Suprapubic skin (tissue), 4 donors: Measurements from ENCODE around the gene NKX6-1. TPM values are rescaled to one million over a fixed set of nuclear protein-coding genes. Genes with fewer than 3 reads are reported as not detected.

Experiments
- DNase-seq, 2 donors: peaks; one replicate each; pipeline ENCODE4 v3.0.0-alpha.2; 2019; ENCODE audit warnings: low spot score in 2 of 2
- H3K27ac ChIP-seq: fragments of 200-600 bp; sonication (generic); one replicate; pipeline ENCODE4 v1.5.1; 2019
- H3K27me3 ChIP-seq: fragments of 200-600 bp; sonication (generic); one replicate; pipeline ENCODE4 v1.5.1; 2019
- H3K36me3 ChIP-seq: fragments of 200-600 bp; sonication (generic); one replicate; pipeline ENCODE4 v1.5.1; 2019
- H3K4me1 ChIP-seq: fragments of 200-600 bp; sonication (generic); one replicate; pipeline ENCODE4 v1.5.1; 2019
- H3K4me3 ChIP-seq: fragments of 200-600 bp; sonication (generic); one replicate; pipeline ENCODE4 v1.5.1; 2019; ENCODE audit warnings: mild to moderate bottlenecking
- H3K9me3 ChIP-seq: fragments of 200-600 bp; sonication (generic); one replicate; pipeline ENCODE4 v1.5.1; 2019
- EP300 ChIP-seq: sonication (generic); formaldehyde crosslinking; IDR thresholded peaks from one replicate; pipeline ENCODE4 v1.6.1; 2017; ENCODE audit warnings: antibody characterized with exemption
- POLR2A ChIP-seq, 2 donors: fragments of 450-650 bp; IDR thresholded peaks; one replicate each; pipeline ENCODE4 v1.6.1; 2017; ENCODE audit warnings: antibody characterized with exemption in 2 of 2, mild to moderate bottlenecking in 2 of 2, moderate library complexity in 2 of 2
- POLR2AphosphoS5 ChIP-seq, 3 donors: sonication (generic); formaldehyde crosslinking; IDR thresholded peaks; one replicate each; pipeline ENCODE4 v1.6.1; 2017; ENCODE audit warnings: antibody characterized with exemption in 3 of 3
- WGBS: methylation state at CpG from one replicate; pipeline ENCODE4 v1.1.5; 2018; 5-methylcytosine and 5-hydroxymethylcytosine counted together
- total RNA-seq, 4 donors: library from RNA; depleted of rRNA; stranded (reverse); fragments of >200 nt; gene quantifications; one replicate each; pipeline ENCODE4 v1.1.0, GENCODE V29; 2016
- TF ChIP-seq, protein P1 (sequence below), 2 donors: fragments of 200-600 bp in 1 of 2; fragments of 450-650 bp in 1 of 2; sonication (generic) in 1 of 2; IDR thresholded peaks; one replicate each; pipeline ENCODE4 v1.5.1; 2016 to 2019; ENCODE audit warnings: antibody characterized with exemption in 2 of 2, mild to moderate bottlenecking in 1 of 2, moderate library complexity in 1 of 2

NKX6-1 gene
- total RNA-seq, 4 donors from 2014 or later, result not detected

DNA sequence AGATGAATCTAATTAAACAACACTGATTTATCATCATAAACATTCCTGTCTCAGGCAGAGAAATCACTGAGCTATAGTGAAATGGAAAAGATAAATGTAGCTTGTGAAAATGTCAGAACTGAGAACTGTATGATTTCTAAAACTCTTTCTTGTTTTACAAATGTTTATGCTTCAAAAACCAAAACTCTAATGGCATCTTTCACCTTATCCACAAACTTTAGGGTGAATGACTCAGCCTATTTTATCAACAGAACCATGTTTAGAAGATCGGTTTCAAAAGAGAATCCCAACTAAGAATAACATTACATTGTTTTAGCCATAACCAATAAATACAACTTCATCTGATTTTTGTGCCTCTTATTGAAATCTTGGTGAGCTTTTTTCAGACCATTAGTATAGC, 21.4 kb downstream of the NKX6-1 start:
- no peaks in the 10 kb centered on the region for H3K36me3 ChIP-seq
- no peak overlapping the region for H3K27ac ChIP-seq
- no peaks in the 10 kb centered on the region for H3K9me3 ChIP-seq
- no peak for DNase-seq
- H3K4me1 ChIP-seq, result peaks cover 15% of the 10 kb centered on the region
- H3K4me3 ChIP-seq, result no peak overlapping the region
- H3K27me3 ChIP-seq, result peaks cover 68% of the 10 kb centered on the region
- TF ChIP-seq POLR2AphosphoS5 (IDR thresholded peaks at IDR 0.05) (no peak), POLR2A (IDR thresholded peaks at IDR 0.05) (no peak), EP300 (no peak)
- TF ChIP-seq, protein P1, sequence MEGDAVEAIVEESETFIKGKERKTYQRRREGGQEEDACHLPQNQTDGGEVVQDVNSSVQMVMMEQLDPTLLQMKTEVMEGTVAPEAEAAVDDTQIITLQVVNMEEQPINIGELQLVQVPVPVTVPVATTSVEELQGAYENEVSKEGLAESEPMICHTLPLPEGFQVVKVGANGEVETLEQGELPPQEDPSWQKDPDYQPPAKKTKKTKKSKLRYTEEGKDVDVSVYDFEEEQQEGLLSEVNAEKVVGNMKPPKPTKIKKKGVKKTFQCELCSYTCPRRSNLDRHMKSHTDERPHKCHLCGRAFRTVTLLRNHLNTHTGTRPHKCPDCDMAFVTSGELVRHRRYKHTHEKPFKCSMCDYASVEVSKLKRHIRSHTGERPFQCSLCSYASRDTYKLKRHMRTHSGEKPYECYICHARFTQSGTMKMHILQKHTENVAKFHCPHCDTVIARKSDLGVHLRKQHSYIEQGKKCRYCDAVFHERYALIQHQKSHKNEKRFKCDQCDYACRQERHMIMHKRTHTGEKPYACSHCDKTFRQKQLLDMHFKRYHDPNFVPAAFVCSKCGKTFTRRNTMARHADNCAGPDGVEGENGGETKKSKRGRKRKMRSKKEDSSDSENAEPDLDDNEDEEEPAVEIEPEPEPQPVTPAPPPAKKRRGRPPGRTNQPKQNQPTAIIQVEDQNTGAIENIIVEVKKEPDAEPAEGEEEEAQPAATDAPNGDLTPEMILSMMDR (IDR thresholded peaks at IDR 0.05), result no peak
- 78% methylated on average over 1 of the region's 1 CpG for WGBS

DNA sequence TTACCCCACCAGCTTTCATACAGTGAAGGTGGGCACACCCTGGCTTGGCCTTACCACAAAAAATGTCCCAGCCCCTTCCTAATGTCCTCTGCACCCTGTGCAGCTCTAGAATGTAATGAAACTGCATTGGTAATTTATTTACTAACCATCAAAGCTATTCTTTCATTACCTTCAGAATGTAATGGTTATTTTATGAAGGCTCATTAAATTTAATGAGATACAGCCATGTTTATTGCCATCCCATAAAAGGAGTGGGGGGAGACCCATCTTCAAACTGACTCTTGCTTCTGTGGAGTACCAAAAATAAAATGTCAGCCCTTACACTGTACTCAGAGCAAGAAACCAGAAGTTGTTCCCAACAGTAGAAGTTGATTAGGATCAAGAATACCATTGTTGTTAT, 25.0 kb downstream of the NKX6-1 start:
- Histone ChIP-seq H3K4me3 (no peak overlapping the region), H3K27me3 (peaks cover 32% of the 10 kb centered on the region), H3K36me3 (no peaks in the 10 kb centered on the region), H3K4me1 (no peaks in the 10 kb centered on the region), H3K9me3 (no peaks in the 10 kb centered on the region), H3K27ac (no peak overlapping the region)
- TF ChIP-seq, protein P1 (IDR thresholded peaks at IDR 0.05), result no peak
- TF ChIP-seq POLR2AphosphoS5 (IDR thresholded peaks at IDR 0.05), result no peak
- no peak for TF ChIP-seq POLR2A (IDR thresholded peaks at IDR 0.05)
- no peak for TF ChIP-seq EP300
- DNase-seq, result no peak

- no peak for DNase-seq
- Histone ChIP-seq H3K4me1 (no peaks in the 10 kb centered on the region), H3K9me3 (no peaks in the 10 kb centered on the region), H3K4me3 (no peak overlapping the region), H3K36me3 (no peaks in the 10 kb centered on the region), H3K27ac (no peak overlapping the region), H3K27me3 (peaks cover 26% of the 10 kb centered on the region)
- TF ChIP-seq EP300, result no peak
- TF ChIP-seq, protein P1 (IDR thresholded peaks at IDR 0.05), result no peak
- TF ChIP-seq POLR2AphosphoS5 (IDR thresholded peaks at IDR 0.05), result no peak
- no peak for TF ChIP-seq POLR2A (IDR thresholded peaks at IDR 0.05)
Observed at GRCh38 chr4:84472154-84472553, 26.9 kb downstream of the NKX6-1 start.

DNA sequence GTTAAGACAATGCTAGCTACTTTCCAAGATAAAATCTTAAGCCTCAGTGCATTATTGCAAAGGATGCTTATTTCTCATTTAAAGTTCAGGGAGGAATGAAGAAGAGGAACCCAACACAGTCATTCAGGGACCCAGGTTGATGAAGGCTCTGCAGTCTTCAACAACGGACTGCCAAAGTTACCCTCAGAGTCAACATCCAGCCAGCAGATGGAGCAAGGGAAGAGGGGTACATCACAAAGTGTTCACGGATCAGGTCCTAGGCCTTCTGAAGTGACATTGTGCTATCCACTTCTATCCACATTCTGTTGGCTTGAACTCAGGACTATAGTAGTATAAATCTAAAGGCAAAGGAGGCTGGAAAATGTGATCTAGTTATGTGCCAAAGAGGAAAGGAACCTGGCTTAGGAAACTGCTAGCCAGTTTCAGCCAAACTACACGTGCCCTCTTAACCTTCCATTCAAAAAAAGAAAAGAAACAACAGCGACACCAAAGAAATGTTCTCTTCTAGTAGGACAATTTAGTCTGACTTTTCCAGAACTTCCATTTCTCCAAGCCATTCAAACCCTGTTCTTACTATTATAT, 28.8 kb downstream of the NKX6-1 start:
- TF ChIP-seq EP300 (no peak), POLR2AphosphoS5 (IDR thresholded peaks at IDR 0.05) (no peak), POLR2A (IDR thresholded peaks at IDR 0.05) (no peak)
- TF ChIP-seq, protein P1 (IDR thresholded peaks at IDR 0.05), result no peak
- H3K4me3 ChIP-seq, result no peak overlapping the region
- no peak for DNase-seq
- H3K27ac ChIP-seq, result no peak overlapping the region
- no peaks in the 10 kb centered on the region for H3K9me3 ChIP-seq
- 55% methylated on average over 4 of the region's 4 CpGs for WGBS
- no peaks in the 10 kb centered on the region for H3K4me1 ChIP-seq
- H3K27me3 ChIP-seq, result peaks cover 22% of the 10 kb centered on the region
- no peaks in the 10 kb centered on the region for H3K36me3 ChIP-seq

DNA sequence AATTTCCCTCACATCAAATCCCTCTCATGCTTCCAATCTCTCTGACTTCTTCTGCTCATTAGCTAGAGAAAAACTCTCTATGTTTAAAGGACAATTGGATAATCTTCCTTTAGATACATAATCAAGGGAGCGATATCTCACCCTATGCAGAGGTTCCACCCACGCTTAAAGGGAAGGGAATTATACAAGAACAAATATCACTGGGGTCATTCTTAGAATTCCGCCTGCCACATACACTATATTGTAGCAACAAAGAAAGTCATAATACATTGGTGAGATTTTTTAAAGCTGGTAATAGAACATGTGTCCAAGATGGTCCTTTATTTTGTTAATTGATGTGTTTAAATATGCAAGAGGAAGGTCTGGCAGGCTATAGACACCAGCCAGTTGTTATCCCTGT, 31.5 kb downstream of the NKX6-1 start:
- Histone ChIP-seq H3K9me3 (peaks cover 6% of the 10 kb centered on the region), H3K4me3 (no peak overlapping the region), H3K36me3 (no peaks in the 10 kb centered on the region), H3K27me3 (peaks cover 5% of the 10 kb centered on the region), H3K4me1 (no peaks in the 10 kb centered on the region), H3K27ac (no peak overlapping the region)
- DNase-seq, result no peak
- 53% methylated on average over 3 of the region's 3 CpGs for WGBS
- TF ChIP-seq POLR2AphosphoS5 (IDR thresholded peaks at IDR 0.05) (no peak), POLR2A (IDR thresholded peaks at IDR 0.05) (no peak)

DNA sequence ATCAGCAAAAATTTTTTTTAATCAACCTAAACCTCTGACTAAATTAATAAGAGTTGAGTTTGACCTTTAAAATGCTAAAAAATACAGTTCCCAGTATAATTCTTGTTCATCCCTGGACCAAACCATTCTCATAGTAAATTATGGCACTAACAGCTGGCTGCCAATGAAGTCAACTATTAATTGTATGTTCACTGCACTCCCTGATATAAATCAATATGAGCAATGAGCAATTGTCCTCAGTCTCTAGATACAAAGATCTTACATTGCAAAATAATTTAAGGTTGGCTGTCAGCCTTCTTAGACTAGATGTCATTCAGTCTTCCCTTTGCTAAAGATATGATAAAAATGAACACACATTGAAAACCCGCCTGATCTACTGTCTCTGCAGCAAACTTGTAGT, 39.3 kb downstream of the NKX6-1 start:
- Histone ChIP-seq H3K36me3 (no peaks in the 10 kb centered on the region), H3K27me3 (peaks cover 12% of the 10 kb centered on the region), H3K4me1 (no peaks in the 10 kb centered on the region), H3K27ac (no peak overlapping the region), H3K9me3 (peaks cover 6% of the 10 kb centered on the region), H3K4me3 (no peak overlapping the region)
- WGBS, result 84% methylated on average over 1 of the region's 1 CpG
- no peak for TF ChIP-seq POLR2A (IDR thresholded peaks at IDR 0.05)
- TF ChIP-seq EP300, result no peak
- no peak for TF ChIP-seq POLR2AphosphoS5 (IDR thresholded peaks at IDR 0.05)
- TF ChIP-seq, protein P1 (IDR thresholded peaks at IDR 0.05), result no peak
- no peak for DNase-seq
